Measurements from ENCODE around the gene ADD3.

Gene ADD3

GRCh38 chr10:110174201-110174600, 166.4 kb downstream of the ADD3 start:
- no peak for TF ChIP-seq CTCF (IDR thresholded peaks at IDR 0.05; ENCODE audit: low read depth, low read length)
- no peak for DNase-seq (ENCODE audit: low read depth, low spot score)
- no peak overlapping the region for H3K4me3 ChIP-seq (ENCODE audit: low read depth, low read length)
- in situ Hi-C loops (cut with HindIII; ENCODE audit: low sequenced_read_pairs): no loop called here

GRCh38 chr10:110174816-110175215, 167.0 kb downstream of the ADD3 start:
- no peak overlapping the region for H3K4me3 ChIP-seq (ENCODE audit: low read depth, low read length)
- no peak for DNase-seq (ENCODE audit: low read depth, low spot score)
- TF ChIP-seq CTCF (IDR thresholded peaks at IDR 0.05; ENCODE audit: low read depth, low read length): no peak
- in situ Hi-C loops (cut with HindIII; ENCODE audit: low sequenced_read_pairs): no loop called here

GRCh38 chr10:110175406-110175805, 167.6 kb downstream of the ADD3 start:
- peak; percentile 0 for DNase-seq (ENCODE audit: low read depth, low spot score)

GRCh38 chr10:110176141-110177030, 168.6 kb downstream of the ADD3 start:
- in situ Hi-C loops (cut with HindIII; ENCODE audit: low sequenced_read_pairs): no loop called here
- DNase-seq (ENCODE audit: low read depth, low spot score): no peak
- TF ChIP-seq CTCF (IDR thresholded peaks at IDR 0.05; ENCODE audit: low read depth, low read length): no peak
- no peak overlapping the region for H3K4me3 ChIP-seq (ENCODE audit: low read depth, low read length)

More at GRCh38 chr10:110175406-110175805, 167.6 kb downstream of the ADD3 start:
- in situ Hi-C loops (cut with HindIII; ENCODE audit: low sequenced_read_pairs): no loop called here
- no peak for TF ChIP-seq CTCF (IDR thresholded peaks at IDR 0.05; ENCODE audit: low read depth, low read length)
- H3K4me3 ChIP-seq (ENCODE audit: low read depth, low read length): no peak overlapping the region

- in situ Hi-C loops (cut with HindIII; ENCODE audit: low sequenced_read_pairs): no loop called here
- no peak overlapping the region for H3K4me3 ChIP-seq (ENCODE audit: low read depth, low read length)
- TF ChIP-seq CTCF (IDR thresholded peaks at IDR 0.05; ENCODE audit: low read depth, low read length): no peak
- DNase-seq (ENCODE audit: low read depth, low spot score): no peak
Measured at GRCh38 chr10:110179220-110179619, 171.4 kb downstream of the ADD3 start.

GRCh38 chr10:110181451-110181850, 173.7 kb downstream of the ADD3 start:
- no peak for TF ChIP-seq CTCF (IDR thresholded peaks at IDR 0.05; ENCODE audit: low read depth, low read length)
- in situ Hi-C loops (cut with HindIII; ENCODE audit: low sequenced_read_pairs): no loop called here
- H3K4me3 ChIP-seq (ENCODE audit: low read depth, low read length): no peak overlapping the region
- no peak for DNase-seq (ENCODE audit: low read depth, low spot score)

All from astrocyte of the spinal cord (primary cell).